GM19395 (cell line): ENCODE results near the gene SLC25A34.

Experiments
- ATAC-seq: cut with Tn5 transposase; IDR thresholded peaks from one replicate; pipeline ENCODE4 v1.9.1; 2021; ENCODE audit warnings: mild to moderate bottlenecking, moderate library complexity; ENCODE audit not compliant: unreplicated experiment

Gene SLC25A34

GRCh38 chr1:15767941-15768340 lies 31.9 kb downstream of the SLC25A34 start:
- ATAC-seq, result no peak

DNA sequence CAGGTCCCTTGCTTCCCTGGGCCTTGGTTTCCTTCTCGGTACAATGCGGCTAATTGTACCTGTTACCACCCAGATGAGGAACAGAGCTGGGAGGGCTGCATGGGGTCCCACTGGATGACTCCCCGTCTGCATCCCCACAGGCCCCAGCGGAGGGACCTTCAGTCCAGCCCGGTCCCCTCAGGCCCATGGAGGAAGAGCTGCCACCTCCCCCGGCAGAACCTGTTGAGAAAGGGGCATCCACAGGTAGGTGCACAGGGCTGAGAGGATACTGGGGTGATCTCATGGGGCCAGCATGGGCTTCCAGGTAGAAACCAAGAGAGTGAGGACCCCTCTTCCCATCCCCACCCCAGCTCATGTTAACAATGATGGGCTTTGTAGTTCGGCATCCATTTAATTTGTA lies 32.3 kb downstream of the SLC25A34 start:
- ATAC-seq, result no peak

- ATAC-seq, result no peak
Observed at GRCh38 chr1:15770313-15770962, 34.4 kb downstream of the SLC25A34 start.

DNA sequence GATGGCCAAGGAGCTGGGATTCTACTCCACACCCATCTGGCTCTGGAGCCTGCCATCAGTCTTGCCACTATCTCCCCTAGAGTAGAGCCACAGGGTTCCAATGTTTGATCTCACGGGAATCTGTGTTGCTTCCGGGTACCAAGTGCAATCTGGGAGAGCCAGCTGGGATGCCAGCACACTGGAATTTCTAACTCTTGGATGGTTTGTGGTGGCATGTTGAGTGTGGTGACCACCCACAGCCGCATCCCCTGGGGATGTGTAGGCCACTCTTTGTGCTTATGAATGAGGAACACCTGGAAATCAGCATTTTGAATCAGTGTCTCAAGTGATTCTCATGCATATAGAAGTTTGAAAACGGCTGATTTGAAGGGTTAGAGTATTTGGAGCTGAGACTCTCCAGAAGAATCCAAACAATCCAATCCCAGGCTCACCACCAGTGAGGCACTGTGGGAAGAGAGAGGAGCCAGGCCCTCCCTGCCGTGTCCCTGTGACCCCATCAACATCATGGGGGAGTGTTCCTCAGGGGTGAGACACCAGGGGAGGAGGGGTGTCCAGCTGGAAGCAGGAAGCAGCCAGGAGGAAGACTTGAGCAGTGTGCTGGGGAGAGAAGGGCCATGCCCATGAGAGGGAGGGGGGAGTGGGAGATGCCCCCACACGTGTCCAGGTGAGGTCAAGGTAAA lies 35.9 kb downstream of the SLC25A34 start:
- no peak for ATAC-seq

GRCh38 chr1:15775706-15776105 lies 39.6 kb downstream of the SLC25A34 start:
- ATAC-seq, result no peak

GRCh38 chr1:15777909-15778707 lies 42.0 kb downstream of the SLC25A34 start:
- ATAC-seq, result no peak

- no peak for ATAC-seq
Observed at GRCh38 chr1:15785683-15786082, 49.6 kb downstream of the SLC25A34 start.

GRCh38 chr1:15786581-15786980 lies 50.5 kb downstream of the SLC25A34 start:
- ATAC-seq, result no peak

- ATAC-seq, result no peak
Observed at GRCh38 chr1:15788624-15789301, 52.7 kb downstream of the SLC25A34 start.
